ENCODE data around the gene RDH8. TPM values are rescaled to one million over a fixed set of nuclear protein-coding genes. Genes with fewer than 3 reads are reported as not detected.

The RDH8 gene
- total and polyA plus RNA-seq, 10 of the 15 experiments (the other 5 are each of a cell fraction or from before 2014, with no cell fraction given), result 0.04 to 0.58 (median 0.05) TPM; not detected in 7

- in situ Hi-C loops (cut with MboI), result no loop called here
- BruUV-seq (replicated peaks), result no TSS peak
- FAIRE-seq, result no peak
- ChIA-PET CTCF (interaction anchor here (0.7 to 2.1 kb wide), 3 partner anchors 8 to 78 kb away, joined by 3 to 6 read pairs (median 5); no protein-coding TSS in a partner anchor), RAD21 (ENCODE audit: unreplicated experiment) (interaction anchor here (1.2 to 1.4 kb wide), 2 partner anchors 19 to 96 kb away, joined by 3 to 5 read pairs; no protein-coding TSS in a partner anchor), POLR2A (interaction anchor here (0.5 kb wide), 1 partner anchor 402 kb away, joined by 3 read pairs; no protein-coding TSS in a partner anchor), SMC1A (ENCODE audit: uncharacterized antibody, unreplicated experiment) (no interaction called here)
- Histone ChIP-seq H2AFZ (ENCODE audit: control insufficient read depth, low read depth, low read length) (no peak overlapping the region), H3K9ac (ENCODE audit: control insufficient read depth, insufficient read depth, low read length) (no peak overlapping the region), H3K79me2 (ENCODE audit: control insufficient read depth, insufficient read depth, low read length) (no peaks in the 10 kb centered on the region), H3K27ac (ENCODE audit: control insufficient read depth, insufficient read depth) (no peak overlapping the region), H3K36me3 (ENCODE audit: control insufficient read depth in 2 of 2, insufficient read depth in 2 of 2, low read length in 1 of 2) (no peaks in the 10 kb centered on the region), H3K4me3 (no peak overlapping the region), H3K27me3 (replicated peaks in 1 of 2; ENCODE audit: control insufficient read depth in 2 of 2, insufficient read depth in 2 of 2, low read length in 1 of 2) (peaks cover 2 to 3% of the 10 kb centered on the region in 2 experiments; a peak in 3 of 4 replicates), H3K4me1 (ENCODE audit: control insufficient read depth, insufficient read depth, low read length) (no peaks in the 10 kb centered on the region), H3K4me2 (ENCODE audit: control insufficient read depth, insufficient read depth) (no peak overlapping the region), H3K9me3 (replicated peaks; ENCODE audit: control insufficient read depth, insufficient read depth, low read length) (no peaks in the 10 kb centered on the region; the same call in 2 of the 3 replicates), H4K20me1 (ENCODE audit: control insufficient read depth, insufficient read depth) (no peaks in the 10 kb centered on the region)
- WGBS (ENCODE audit: insufficient coverage, insufficient replicate concordance, low lambda C conversion rate, missing lambda C conversion rate), result 16% methylated on average over 10 of the region's 11 CpGs
- DNase-seq (ENCODE audit: low read depth, low spot score), result no peak
- intact Hi-C loops (cut with micrococcal nuclease; ENCODE audit: unreplicated experiment), result no loop called here
- TF ChIP-seq BCL3 (IDR thresholded peaks at IDR 0.05; ENCODE audit: borderline replicate concordance, insufficient read depth, low read depth, low read length, poor library complexity, severe bottlenecking), result peak; percentile 88
- no peak for TF ChIP-seq ZNF217 (IDR thresholded peaks at IDR 0.05)
- no peak for ATAC-seq
Measured at GRCh38 chr19:10008184-10008765, 5.0 kb upstream of the RDH8 start.

- peaks cover 3 to 4% of the 10 kb centered on the region in 2 experiments; a peak in 3 of 4 replicates for H3K27me3 ChIP-seq (replicated peaks in 1 of 2; ENCODE audit: control insufficient read depth in 2 of 2, insufficient read depth in 2 of 2, low read length in 1 of 2)
- TF ChIP-seq BCL3 (IDR thresholded peaks at IDR 0.05; ENCODE audit: borderline replicate concordance, insufficient read depth, low read depth, low read length, poor library complexity, severe bottlenecking), result no peak
- TF ChIP-seq PKNOX1 (IDR thresholded peaks at IDR 0.05), result peak; percentile 78
- TF ChIP-seq TCF3 (IDR thresholded peaks at IDR 0.05; ENCODE audit: borderline replicate concordance, insufficient read depth, low read depth, low read length), result no peak
- ChIA-PET RAD21 (ENCODE audit: unreplicated experiment) (interaction anchor here (1.4 kb wide), 1 partner anchor 18 kb away, joined by 5 read pairs; no protein-coding TSS in a partner anchor), SMC1A (ENCODE audit: uncharacterized antibody, unreplicated experiment) (no interaction called here), POLR2A (no interaction called here), CTCF (interaction anchor here (2.1 kb wide), 1 partner anchor 18 kb away, joined by 6 read pairs; no protein-coding TSS in a partner anchor)
- H3K4me3 ChIP-seq, result no peak overlapping the region
- no peaks in the 10 kb centered on the region; the same call in 2 of the 3 replicates for H3K9me3 ChIP-seq (replicated peaks; ENCODE audit: control insufficient read depth, insufficient read depth, low read length)
- ATAC-seq (no peak), FAIRE-seq (no peak), DNase-seq (ENCODE audit: low read depth, low spot score) (no peak)
- H3K79me2 ChIP-seq (ENCODE audit: control insufficient read depth, insufficient read depth, low read length), result no peaks in the 10 kb centered on the region
- in situ Hi-C loops (cut with MboI) (no loop called here), intact Hi-C loops (cut with micrococcal nuclease; ENCODE audit: unreplicated experiment) (no loop called here)
- no peak overlapping the region for H2AFZ ChIP-seq (ENCODE audit: control insufficient read depth, low read depth, low read length)
- H4K20me1 ChIP-seq (ENCODE audit: control insufficient read depth, insufficient read depth), result no peaks in the 10 kb centered on the region
- BruUV-seq (replicated peaks), result no TSS peak
- H3K4me2 ChIP-seq (ENCODE audit: control insufficient read depth, insufficient read depth), result no peak overlapping the region
- H3K27ac ChIP-seq (ENCODE audit: control insufficient read depth, insufficient read depth), result no peak overlapping the region
- H3K4me1 ChIP-seq (ENCODE audit: control insufficient read depth, insufficient read depth, low read length), result no peaks in the 10 kb centered on the region
- WGBS (ENCODE audit: insufficient coverage, insufficient replicate concordance, low lambda C conversion rate, missing lambda C conversion rate), result 32% methylated on average over 21 of the region's 22 CpGs
- H3K36me3 ChIP-seq (ENCODE audit: control insufficient read depth in 2 of 2, insufficient read depth in 2 of 2, low read length in 1 of 2), result no peaks in the 10 kb centered on the region
- H3K9ac ChIP-seq (ENCODE audit: control insufficient read depth, insufficient read depth, low read length), result no peak overlapping the region
Measured at GRCh38 chr19:10009714-10010224, 3.5 kb upstream of the RDH8 start.

All from GM12878 (cell line).